ENCODE measurements around the gene CXCL8. TPM values are rescaled to one million over a fixed set of nuclear protein-coding genes. Genes with fewer than 3 reads are reported as not detected.

CXCL8 gene
- total RNA-seq, 1 donor from 2014 or later = not detected

DNA sequence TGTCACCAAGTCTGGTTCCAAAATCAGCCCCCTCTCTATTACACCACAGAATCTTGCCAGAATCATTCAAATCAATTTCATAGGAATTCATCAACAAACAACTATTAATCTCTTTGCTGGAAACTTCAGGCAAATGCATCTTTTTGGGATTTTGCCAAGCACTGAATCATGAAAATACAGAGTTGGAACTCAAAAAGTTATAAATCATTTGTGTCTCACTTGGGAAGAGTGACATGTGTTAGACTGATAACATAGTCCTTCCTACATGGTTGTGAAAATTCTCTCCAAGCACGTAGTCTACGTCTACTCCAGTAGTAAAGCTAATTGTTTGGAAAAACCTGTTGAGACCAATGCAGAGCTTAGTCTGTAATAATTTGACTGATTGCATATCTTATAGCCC, 19.0 kb downstream of the CXCL8 start:
- no peaks in the 10 kb centered on the region for H3K4me1 Mint-ChIP-seq
- H4K20me1 ChIP-seq (ENCODE audit: low read depth) = no peaks in the 10 kb centered on the region
- no peak overlapping the region for H3K4me3 ChIP-seq
- no peaks in the 10 kb centered on the region for H3K27me3 ChIP-seq
- no peaks in the 10 kb centered on the region for H3K36me3 Mint-ChIP-seq
- no peak overlapping the region for H3K27ac Mint-ChIP-seq
- no peaks in the 10 kb centered on the region for H3K9me3 ChIP-seq (ENCODE audit: low read depth)
- H3K9ac ChIP-seq = no peak overlapping the region
- no peak overlapping the region for H3K27ac ChIP-seq
- H3K4me2 ChIP-seq = no peak overlapping the region
- H3K27me3 Mint-ChIP-seq (ENCODE audit: insufficient read depth, low read depth) = no peaks in the 10 kb centered on the region
- no peaks in the 10 kb centered on the region for H3K36me3 ChIP-seq
- no peaks in the 10 kb centered on the region for H3K4me1 ChIP-seq
- no peak overlapping the region for H3K4me3 Mint-ChIP-seq
- TF ChIP-seq EZH2phosphoT487 (IDR thresholded peaks at IDR 0.05) (no peak), EZH2 (IDR thresholded peaks at IDR 0.05) (no peak)
- TF ChIP-seq, protein P1, sequence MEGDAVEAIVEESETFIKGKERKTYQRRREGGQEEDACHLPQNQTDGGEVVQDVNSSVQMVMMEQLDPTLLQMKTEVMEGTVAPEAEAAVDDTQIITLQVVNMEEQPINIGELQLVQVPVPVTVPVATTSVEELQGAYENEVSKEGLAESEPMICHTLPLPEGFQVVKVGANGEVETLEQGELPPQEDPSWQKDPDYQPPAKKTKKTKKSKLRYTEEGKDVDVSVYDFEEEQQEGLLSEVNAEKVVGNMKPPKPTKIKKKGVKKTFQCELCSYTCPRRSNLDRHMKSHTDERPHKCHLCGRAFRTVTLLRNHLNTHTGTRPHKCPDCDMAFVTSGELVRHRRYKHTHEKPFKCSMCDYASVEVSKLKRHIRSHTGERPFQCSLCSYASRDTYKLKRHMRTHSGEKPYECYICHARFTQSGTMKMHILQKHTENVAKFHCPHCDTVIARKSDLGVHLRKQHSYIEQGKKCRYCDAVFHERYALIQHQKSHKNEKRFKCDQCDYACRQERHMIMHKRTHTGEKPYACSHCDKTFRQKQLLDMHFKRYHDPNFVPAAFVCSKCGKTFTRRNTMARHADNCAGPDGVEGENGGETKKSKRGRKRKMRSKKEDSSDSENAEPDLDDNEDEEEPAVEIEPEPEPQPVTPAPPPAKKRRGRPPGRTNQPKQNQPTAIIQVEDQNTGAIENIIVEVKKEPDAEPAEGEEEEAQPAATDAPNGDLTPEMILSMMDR (IDR thresholded peaks at IDR 0.05) = no peak
- no peaks in the 10 kb centered on the region for H3F3A ChIP-seq (ENCODE audit: low read depth)
- no peaks in the 10 kb centered on the region for H3K79me2 ChIP-seq (ENCODE audit: low read depth)
- DNase-seq (ENCODE audit: low spot score) = no peak
- no peak overlapping the region for H2AFZ ChIP-seq (replicated peaks)
- H3K9me3 Mint-ChIP-seq = no peaks in the 10 kb centered on the region

DNA sequence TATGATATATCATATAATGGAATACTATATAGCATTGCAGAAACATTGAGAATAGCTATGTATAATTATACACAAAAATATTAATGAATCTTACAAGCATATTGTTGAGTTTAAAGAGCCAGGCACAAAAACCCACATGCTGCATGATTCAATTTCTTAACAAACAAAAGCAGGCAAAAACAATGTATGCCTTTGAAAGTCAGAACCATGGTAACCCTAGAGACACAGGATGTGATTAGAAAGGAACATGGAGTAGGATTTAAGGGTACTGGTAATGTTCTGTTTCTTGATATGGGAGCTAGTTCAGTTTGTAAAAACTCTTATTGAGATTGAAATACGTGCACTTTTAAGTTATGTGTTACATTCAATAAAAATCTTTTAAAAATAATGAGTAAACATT, 21.5 kb downstream of the CXCL8 start:
- DNase-seq (ENCODE audit: low spot score) = no peak
- H3K4me2 ChIP-seq = no peak overlapping the region
- TF ChIP-seq, protein P1 (IDR thresholded peaks at IDR 0.05) = no peak
- TF ChIP-seq EZH2phosphoT487 (IDR thresholded peaks at IDR 0.05) = no peak
- no peak for TF ChIP-seq EZH2 (IDR thresholded peaks at IDR 0.05)
- H3K4me3 Mint-ChIP-seq = no peak overlapping the region
- H3K27me3 Mint-ChIP-seq (ENCODE audit: insufficient read depth, low read depth) = peaks cover 1% of the 10 kb centered on the region
- H3K4me1 ChIP-seq = no peaks in the 10 kb centered on the region
- H3K4me3 ChIP-seq = no peak overlapping the region
- H3K36me3 Mint-ChIP-seq = no peaks in the 10 kb centered on the region
- no peaks in the 10 kb centered on the region for H3K27me3 ChIP-seq
- no peak overlapping the region for H3K27ac Mint-ChIP-seq
- no peak overlapping the region for H3K27ac ChIP-seq
- H3K4me1 Mint-ChIP-seq = no peaks in the 10 kb centered on the region
- H2AFZ ChIP-seq (replicated peaks) = no peak overlapping the region
- H3K9ac ChIP-seq = no peak overlapping the region
- H3F3A ChIP-seq (ENCODE audit: low read depth) = no peaks in the 10 kb centered on the region
- no peaks in the 10 kb centered on the region for H3K9me3 ChIP-seq (ENCODE audit: low read depth)
- no peaks in the 10 kb centered on the region for H3K36me3 ChIP-seq
- H3K9me3 Mint-ChIP-seq = no peaks in the 10 kb centered on the region
- H3K79me2 ChIP-seq (ENCODE audit: low read depth) = no peaks in the 10 kb centered on the region
- H4K20me1 ChIP-seq (ENCODE audit: low read depth) = no peaks in the 10 kb centered on the region

DNA sequence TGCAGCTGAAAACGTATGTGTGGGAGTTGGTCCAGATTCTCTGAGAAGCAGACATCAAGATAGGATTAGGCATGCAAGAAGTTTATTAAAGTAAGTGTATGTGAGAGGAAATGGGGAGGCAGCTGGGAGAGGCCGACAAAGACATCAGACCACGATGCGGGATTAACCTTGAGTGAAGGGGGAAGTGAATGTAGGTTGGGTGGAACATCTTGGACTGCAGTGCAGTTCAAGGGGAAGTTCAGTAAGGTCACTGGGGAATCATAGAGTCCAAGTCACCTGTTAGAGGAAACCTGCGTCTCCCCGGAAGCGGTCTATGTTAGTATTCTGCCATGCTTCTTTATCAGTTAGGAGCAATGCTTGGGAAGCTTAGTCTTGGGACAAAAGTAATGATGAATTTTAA, 22.0 kb downstream of the CXCL8 start:
- Mint-ChIP-seq H3K27ac (no peak overlapping the region), H3K4me3 (no peak overlapping the region), H3K9me3 (no peaks in the 10 kb centered on the region), H3K36me3 (no peaks in the 10 kb centered on the region), H3K27me3 (ENCODE audit: insufficient read depth, low read depth) (peaks cover 2% of the 10 kb centered on the region), H3K4me1 (no peaks in the 10 kb centered on the region)
- no peaks in the 10 kb centered on the region for H3K9me3 ChIP-seq (ENCODE audit: low read depth)
- no peak overlapping the region for H2AFZ ChIP-seq (replicated peaks)
- DNase-seq (ENCODE audit: low spot score) = no peak
- H3K79me2 ChIP-seq (ENCODE audit: low read depth) = no peaks in the 10 kb centered on the region
- H3K4me2 ChIP-seq = no peak overlapping the region
- no peak for TF ChIP-seq EZH2phosphoT487 (IDR thresholded peaks at IDR 0.05)
- TF ChIP-seq, protein P1 (IDR thresholded peaks at IDR 0.05) = no peak
- TF ChIP-seq EZH2 (IDR thresholded peaks at IDR 0.05) = no peak
- H4K20me1 ChIP-seq (ENCODE audit: low read depth) = no peaks in the 10 kb centered on the region
- H3K27me3 ChIP-seq = no peaks in the 10 kb centered on the region
- no peaks in the 10 kb centered on the region for H3F3A ChIP-seq (ENCODE audit: low read depth)
- H3K4me1 ChIP-seq = no peaks in the 10 kb centered on the region
- no peak overlapping the region for H3K27ac ChIP-seq
- no peak overlapping the region for H3K4me3 ChIP-seq
- H3K36me3 ChIP-seq = no peaks in the 10 kb centered on the region
- no peak overlapping the region for H3K9ac ChIP-seq

Measured in neural progenitor cell (in vitro differentiated cells).